GM10266 (cell line): ENCODE results near the gene TNK1.

ENCODE experiments used
- DNase-seq: peaks from one replicate; pipeline ENCODE4 v3.0.0; 2012; ENCODE audit errors: extremely low spot score
- TF ChIP-seq, protein P1 (sequence below): IDR thresholded peaks from 2 replicates; pipeline ENCODE4 v1.5.1; 2012; ENCODE audit warnings: mild to moderate bottlenecking, low read depth; ENCODE audit not compliant: control insufficient read depth, insufficient read depth; ENCODE audit errors: missing control alignments

TNK1 gene

DNA sequence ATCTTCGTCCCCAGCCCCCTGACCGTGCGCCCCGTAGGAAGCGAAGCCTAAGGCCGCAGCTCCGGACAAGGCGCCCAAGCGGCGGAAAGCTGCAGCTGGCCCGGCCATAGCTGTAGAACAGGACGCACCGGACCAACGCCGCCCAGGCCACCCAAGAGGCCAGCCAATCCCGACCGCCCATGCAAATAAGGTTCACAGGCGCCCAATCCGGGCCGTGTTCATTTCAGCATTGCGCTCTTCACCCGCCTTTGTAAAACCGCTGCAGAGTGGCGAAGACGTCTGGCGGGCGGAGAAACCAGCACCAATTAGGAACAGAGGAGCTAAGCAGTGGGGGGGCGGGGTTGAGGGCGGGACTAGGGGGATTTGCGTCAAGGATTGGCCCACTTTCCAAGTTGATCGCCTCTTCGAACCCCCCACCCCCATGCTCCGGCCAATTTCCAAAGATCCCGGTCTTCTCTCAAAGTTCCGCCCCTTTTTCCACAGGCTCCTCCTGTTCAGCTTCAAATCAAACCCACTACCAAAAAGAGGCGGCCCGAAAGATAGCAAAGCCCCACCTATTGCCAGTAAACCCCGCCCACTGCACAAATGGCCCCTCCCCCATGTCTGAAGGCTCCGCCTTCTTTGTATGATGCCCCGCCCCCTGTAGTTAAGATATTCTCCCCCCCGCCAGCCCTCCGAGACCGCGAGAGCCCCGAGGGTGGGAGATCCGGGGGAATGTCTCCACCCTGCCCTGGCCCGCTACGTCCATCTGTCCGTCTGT, 23.3 kb downstream of the TNK1 start, which contains the start of gene TMEM256:
TMEM256 (minus strand) TSS at position 121 of the 760 bp plus-strand sequence; CDS start at position 108, 13 bp downstream.
- TF ChIP-seq, protein P1, sequence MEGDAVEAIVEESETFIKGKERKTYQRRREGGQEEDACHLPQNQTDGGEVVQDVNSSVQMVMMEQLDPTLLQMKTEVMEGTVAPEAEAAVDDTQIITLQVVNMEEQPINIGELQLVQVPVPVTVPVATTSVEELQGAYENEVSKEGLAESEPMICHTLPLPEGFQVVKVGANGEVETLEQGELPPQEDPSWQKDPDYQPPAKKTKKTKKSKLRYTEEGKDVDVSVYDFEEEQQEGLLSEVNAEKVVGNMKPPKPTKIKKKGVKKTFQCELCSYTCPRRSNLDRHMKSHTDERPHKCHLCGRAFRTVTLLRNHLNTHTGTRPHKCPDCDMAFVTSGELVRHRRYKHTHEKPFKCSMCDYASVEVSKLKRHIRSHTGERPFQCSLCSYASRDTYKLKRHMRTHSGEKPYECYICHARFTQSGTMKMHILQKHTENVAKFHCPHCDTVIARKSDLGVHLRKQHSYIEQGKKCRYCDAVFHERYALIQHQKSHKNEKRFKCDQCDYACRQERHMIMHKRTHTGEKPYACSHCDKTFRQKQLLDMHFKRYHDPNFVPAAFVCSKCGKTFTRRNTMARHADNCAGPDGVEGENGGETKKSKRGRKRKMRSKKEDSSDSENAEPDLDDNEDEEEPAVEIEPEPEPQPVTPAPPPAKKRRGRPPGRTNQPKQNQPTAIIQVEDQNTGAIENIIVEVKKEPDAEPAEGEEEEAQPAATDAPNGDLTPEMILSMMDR, result no peak
- peak; percentile 98 for DNase-seq

DNA sequence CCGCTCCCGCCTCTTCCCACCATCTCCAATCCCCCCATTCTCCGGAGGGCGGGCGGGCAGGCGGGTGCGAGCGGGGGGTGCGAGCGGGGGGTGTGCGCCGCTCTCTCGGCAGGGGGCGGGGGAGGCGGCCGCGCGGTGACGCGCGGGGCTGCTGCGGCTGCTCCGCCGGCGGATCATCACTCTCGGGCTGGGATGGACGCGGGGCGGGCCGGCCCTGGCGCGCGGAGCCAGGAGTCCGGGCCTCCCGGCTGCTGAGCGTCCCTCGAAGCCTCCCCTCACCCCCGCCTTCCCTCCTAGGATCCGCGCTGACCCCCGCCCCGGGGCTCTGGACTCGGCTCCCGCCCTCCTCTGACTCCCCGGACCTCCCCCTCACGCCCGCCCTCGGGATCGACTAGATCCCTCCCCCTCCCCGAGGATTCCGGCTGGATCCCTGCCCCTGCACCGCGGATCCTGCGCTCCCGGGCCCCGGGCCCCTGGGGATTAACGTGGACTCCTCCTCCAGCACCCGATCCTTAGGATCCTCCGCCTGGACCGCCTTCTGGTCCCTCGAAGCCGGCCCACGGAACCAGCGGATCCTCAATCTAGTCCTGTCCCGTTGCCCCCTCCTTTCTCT, 24.0 kb downstream of the TNK1 start:
- TF ChIP-seq, protein P1, result no peak
- no peak for DNase-seq

DNA sequence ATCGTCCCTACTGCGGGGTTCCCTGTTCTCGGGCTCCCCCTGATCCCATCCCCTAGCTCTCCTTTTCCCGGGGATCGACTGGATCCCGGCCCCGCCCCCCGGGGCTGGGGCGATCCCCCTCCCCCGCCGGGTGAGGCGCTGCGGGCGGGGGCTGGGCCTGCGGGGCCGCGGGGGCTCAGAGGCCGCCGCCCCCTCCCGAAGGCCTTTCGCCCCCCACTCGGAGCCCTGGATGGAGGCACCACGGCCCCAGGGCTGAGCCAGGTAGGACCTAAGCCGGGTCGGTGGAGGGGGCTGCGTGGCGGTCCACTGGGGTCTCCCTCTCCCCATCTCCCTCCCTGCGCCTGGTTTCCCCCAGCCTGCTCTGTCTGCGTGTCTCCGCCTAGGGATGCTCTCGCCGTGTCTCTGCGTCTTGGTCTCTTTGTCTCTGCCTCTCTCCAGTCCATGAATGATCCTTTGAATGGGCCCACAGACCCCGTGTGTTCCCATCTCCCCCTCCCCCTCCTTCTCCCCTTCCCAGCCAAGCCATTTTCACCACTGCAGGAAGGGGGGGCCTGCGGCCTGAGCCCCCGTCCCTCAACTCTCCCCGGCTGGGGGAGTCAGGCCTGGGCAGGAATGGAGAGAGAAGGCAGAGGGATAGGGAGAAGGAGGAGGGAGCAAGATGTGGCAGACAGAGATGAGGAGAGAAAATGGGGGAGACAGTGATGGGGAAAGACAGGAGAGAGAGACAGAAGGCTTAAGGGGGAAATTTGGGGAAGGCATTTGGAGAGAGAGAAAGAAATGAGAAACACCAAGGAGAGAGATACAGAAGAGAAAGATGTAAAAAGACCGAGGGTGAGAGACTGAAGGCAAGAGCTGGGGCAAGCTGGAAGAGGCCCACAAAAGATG, 24.7 kb downstream of the TNK1 start:
- TF ChIP-seq, protein P1, result no peak
- DNase-seq, result no peak

DNA sequence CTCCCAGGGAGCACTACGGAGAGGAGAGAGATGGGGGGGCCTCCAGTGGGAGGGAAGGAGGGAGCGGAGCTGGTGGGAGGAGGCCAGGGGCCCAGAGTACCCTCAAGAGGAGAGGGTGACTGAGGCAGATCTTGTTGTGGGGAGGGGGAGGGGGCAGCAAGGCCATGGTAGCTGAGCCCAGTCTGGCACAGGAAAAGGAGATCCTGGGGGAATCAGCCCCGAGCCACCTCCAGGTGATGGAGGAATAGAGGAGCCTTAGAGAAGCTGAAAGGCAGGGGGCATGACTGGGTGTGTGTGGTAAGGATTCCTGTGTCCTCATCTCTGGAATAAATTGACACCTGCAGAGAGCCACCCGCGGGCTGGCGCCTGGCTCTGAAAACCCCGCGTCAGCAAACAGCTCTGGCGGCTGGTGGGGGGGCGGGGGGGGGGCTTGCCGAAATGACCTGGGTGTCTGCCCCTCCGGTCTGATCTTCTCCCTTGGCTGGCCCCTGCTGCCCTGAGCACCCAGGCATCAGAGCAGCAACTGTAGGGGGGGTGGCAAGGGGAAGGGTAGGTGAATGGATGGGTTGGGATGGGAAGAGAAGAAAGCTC, 25.4 kb downstream of the TNK1 start:
- no peak for DNase-seq
- TF ChIP-seq, protein P1, result no peak

DNA sequence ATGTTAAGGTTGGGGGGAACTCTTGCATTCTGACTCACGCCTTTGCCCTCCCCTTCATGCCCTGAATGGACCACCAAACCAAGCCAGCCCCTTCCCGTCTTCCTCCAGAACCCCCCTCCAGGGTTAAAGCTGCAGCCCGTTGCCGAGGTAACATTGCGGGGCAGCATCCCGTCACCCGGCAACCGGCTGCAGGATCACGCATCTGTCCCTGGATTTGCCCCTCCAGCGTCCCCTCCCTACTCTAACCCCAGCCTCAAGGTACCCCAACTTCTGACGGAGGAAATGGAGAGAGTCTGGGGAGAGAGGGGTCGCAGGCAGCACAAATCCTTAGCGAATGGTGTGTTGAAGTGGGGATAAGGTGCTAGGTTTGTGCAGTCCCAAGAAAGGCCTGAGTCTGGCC, 26.2 kb downstream of the TNK1 start:
- TF ChIP-seq, protein P1, result no peak

DNA sequence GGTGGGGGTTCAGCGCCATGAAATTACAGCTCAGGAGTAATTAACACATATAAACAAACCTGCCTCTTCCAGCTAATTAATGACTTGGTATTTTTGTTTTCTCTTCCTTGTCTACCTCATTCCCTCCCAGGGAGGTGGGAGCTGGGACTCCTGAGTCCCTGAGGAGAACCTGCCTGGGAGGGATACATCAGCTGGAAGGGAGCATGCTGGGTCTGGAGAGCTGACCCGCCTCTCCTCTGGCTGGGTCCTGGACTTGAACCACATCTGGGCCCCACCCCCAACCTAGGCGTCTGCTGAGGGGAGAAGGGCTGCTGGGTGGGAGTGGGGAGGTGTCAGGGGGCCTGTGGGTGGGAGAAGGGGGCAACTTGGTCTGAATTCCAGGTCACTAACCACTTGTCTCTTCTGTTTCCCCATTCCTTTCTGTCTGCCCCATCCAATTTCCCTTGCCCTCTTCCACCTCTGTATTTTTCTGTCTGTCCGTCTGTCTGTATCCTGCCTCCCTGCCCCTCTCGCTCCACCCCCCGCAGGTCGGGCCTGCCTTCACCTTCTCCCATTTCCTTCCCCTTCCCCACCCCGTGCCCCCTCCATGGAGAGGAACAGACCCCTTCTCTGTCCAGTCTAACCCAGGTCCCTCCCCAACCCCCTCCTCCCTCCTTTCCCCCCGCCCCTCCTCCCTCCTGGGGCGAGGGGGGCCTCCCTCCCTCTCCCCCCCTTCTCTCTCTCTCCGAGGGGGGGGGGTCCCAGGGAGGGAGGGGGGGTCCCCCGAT, 26.8 kb downstream of the TNK1 start, which contains the start of gene NLGN2:
NLGN2 (plus strand) TSS at position 361 of the 767 bp plus-strand sequence. CDS start 411 bp downstream, outside the sequence.
- TF ChIP-seq, protein P1, result no peak
- DNase-seq, result no peak

More for the DNA sequence above, 26.2 kb downstream of the TNK1 start:
- no peak for DNase-seq
